ENCODE results near the gene B4GALNT1. TPM values are rescaled to one million over a fixed set of nuclear protein-coding genes. Genes with fewer than 3 reads are reported as not detected.
A peak's percentile ranks its signal among the peaks of the same experiment; 100 is the strongest.

B4GALNT1 gene
- total and polyA plus RNA-seq, 10 donors, result 0.39 to 2.2 (median 0.88) TPM

- Histone ChIP-seq H3K27ac (peak overlapping the region in 7 of 8 donors; percentile 29 to 83 (median 69)), H3K4me1 (peaks cover 13 to 68% (median 54%) of the 10 kb centered on the region in 6 donors), H3K36me3 (peaks cover 0 to 15% (median 0%) of the 10 kb centered on the region in 6 donors), H3K27me3 (replicated peaks in 1 of 7) (peaks cover 0 to 78% (median 38%) of the 10 kb centered on the region in 7 donors), H3K9me3 (no peaks in the 10 kb centered on the region), H3K4me3 (peak overlapping the region in 7 of 8 donors; percentile 3 to 80 (median 45))
- WGBS, 5 donors, result 34 to 42% (median 40%) methylated on average over 31 to 34 of the region's 34 CpGs
- TF ChIP-seq POLR2AphosphoS5 (IDR thresholded peaks at IDR 0.05) (no peak), CTCF (IDR thresholded peaks at IDR 0.05 in 8 of 11, conservative IDR thresholded peaks at IDR 0.05 in 3 of 11) (no peak), POLR2A (IDR thresholded peaks at IDR 0.05) (no peak)
- intact Hi-C loops (cut with DNase I; ENCODE audit: low total_unique reads), result no loop called here
- DNase-seq, result no peak
Measured at GRCh38 chr12:57609781-57610553, 23.0 kb downstream of the B4GALNT1 start.

- H3K4me3 ChIP-seq, result peak overlapping the region in 2 of 8 donors; percentile 54 to 80
- WGBS, 5 donors, result 80 to 85% (median 82%) methylated on average over 18 to 19 of the region's 19 CpGs
- no peak for DNase-seq
- peaks cover 0 to 78% (median 41%) of the 10 kb centered on the region in 7 donors for H3K27me3 ChIP-seq (replicated peaks in 1 of 7)
- peaks cover 0 to 15% (median 0%) of the 10 kb centered on the region in 6 donors for H3K36me3 ChIP-seq
- H3K9me3 ChIP-seq, result no peaks in the 10 kb centered on the region
- peaks cover 13 to 68% (median 51%) of the 10 kb centered on the region in 6 donors for H3K4me1 ChIP-seq
- intact Hi-C loops (cut with DNase I; ENCODE audit: low total_unique reads), result no loop called here
- peak overlapping the region in 7 of 8 donors; percentile 29 to 83 (median 69) for H3K27ac ChIP-seq
- TF ChIP-seq POLR2AphosphoS5 (IDR thresholded peaks at IDR 0.05) (no peak), POLR2A (IDR thresholded peaks at IDR 0.05) (no peak), CTCF (IDR thresholded peaks at IDR 0.05 in 8 of 11, conservative IDR thresholded peaks at IDR 0.05 in 3 of 11) (no peak)
Measured at GRCh38 chr12:57609101-57609780, 23.8 kb downstream of the B4GALNT1 start.

- Histone ChIP-seq H3K27ac (peak overlapping the region in 1 of 8 donors; percentile 81), H3K4me1 (peaks cover 16 to 68% (median 51%) of the 10 kb centered on the region in 6 donors), H3K4me3 (no peak overlapping the region), H3K27me3 (replicated peaks in 1 of 7) (peaks cover 0 to 72% (median 41%) of the 10 kb centered on the region in 7 donors), H3K9me3 (no peaks in the 10 kb centered on the region), H3K36me3 (peaks cover 0 to 15% (median 0%) of the 10 kb centered on the region in 6 donors)
- WGBS, 5 donors, result 85 to 91% (median 89%) methylated on average over 9 to 12 of the region's 12 CpGs
- TF ChIP-seq POLR2AphosphoS5 (IDR thresholded peaks at IDR 0.05) (no peak), CTCF (IDR thresholded peaks at IDR 0.05 in 8 of 11, conservative IDR thresholded peaks at IDR 0.05 in 3 of 11) (no peak), POLR2A (IDR thresholded peaks at IDR 0.05) (no peak)
- intact Hi-C loops (cut with DNase I; ENCODE audit: low total_unique reads), result no loop called here
- no peak for DNase-seq
Measured at GRCh38 chr12:57607958-57608663, 24.9 kb downstream of the B4GALNT1 start.
